IPS-NIHi7 (cell line): ENCODE results near the gene COG4.
A peak's percentile ranks its signal among the peaks of the same experiment; 100 is the strongest.

Experiments used
- DNase-seq: peaks from one replicate; pipeline ENCODE4 v3.0.0; 2012; ENCODE audit warnings: mixed read lengths; ENCODE audit errors: extremely low spot score

Gene COG4

GRCh38 chr16:70480127-70481105, 42.9 kb downstream of the COG4 start:
- no peak for DNase-seq

- DNase-seq, result no peak
These were observed 44.4 kb downstream of the COG4 start for GRCh38 chr16:70478912-70479341.

GRCh38 chr16:70478169-70478568, 45.2 kb downstream of the COG4 start:
- no peak for DNase-seq

GRCh38 chr16:70476272-70477020, 46.9 kb downstream of the COG4 start:
- DNase-seq, result no peak

- DNase-seq, result no peak
These were observed 48.1 kb downstream of the COG4 start for GRCh38 chr16:70475054-70475871.

- no peak for DNase-seq
These were observed 48.9 kb downstream of the COG4 start for GRCh38 chr16:70474320-70475053.

GRCh38 chr16:70473446-70474319, 49.7 kb downstream of the COG4 start:
- DNase-seq, result no peak

GRCh38 chr16:70472786-70473433, 50.4 kb downstream of the COG4 start:
- no peak for DNase-seq

- peak; percentile 85 for DNase-seq
These were observed 52.4 kb downstream of the COG4 start for GRCh38 chr16:70470927-70471341.

- no peak for DNase-seq
These were observed 53.0 kb downstream of the COG4 start for GRCh38 chr16:70470141-70470926.

- DNase-seq, result no peak
These were observed 54.4 kb downstream of the COG4 start for GRCh38 chr16:70468776-70469525.

- no peak for DNase-seq
These were observed 55.7 kb downstream of the COG4 start for GRCh38 chr16:70467608-70468007.

GRCh38 chr16:70467113-70467512, 56.2 kb downstream of the COG4 start:
- no peak for DNase-seq

- no peak for DNase-seq
These were observed 56.6 kb downstream of the COG4 start for GRCh38 chr16:70466805-70467076.

GRCh38 chr16:70465999-70466804, 57.2 kb downstream of the COG4 start:
- no peak for DNase-seq

- no peak for DNase-seq
These were observed 60.1 kb downstream of the COG4 start for GRCh38 chr16:70463235-70463634.

GRCh38 chr16:70460737-70461261, 62.6 kb downstream of the COG4 start:
- DNase-seq, result no peak
